NCI-H146 (cell line): ENCODE results near the gene SENP7.
"Not testable (repeated sequence)": the region's sequence is repeated elsewhere in the genome, so short reads cannot be mapped to it uniquely, and the experiment has no call there.

ENCODE experiments used
- DNase-seq: peaks from one replicate; lab custom pipeline; 2025; lab: John Stamatoyannopoulos, UW

The SENP7 gene

DNA sequence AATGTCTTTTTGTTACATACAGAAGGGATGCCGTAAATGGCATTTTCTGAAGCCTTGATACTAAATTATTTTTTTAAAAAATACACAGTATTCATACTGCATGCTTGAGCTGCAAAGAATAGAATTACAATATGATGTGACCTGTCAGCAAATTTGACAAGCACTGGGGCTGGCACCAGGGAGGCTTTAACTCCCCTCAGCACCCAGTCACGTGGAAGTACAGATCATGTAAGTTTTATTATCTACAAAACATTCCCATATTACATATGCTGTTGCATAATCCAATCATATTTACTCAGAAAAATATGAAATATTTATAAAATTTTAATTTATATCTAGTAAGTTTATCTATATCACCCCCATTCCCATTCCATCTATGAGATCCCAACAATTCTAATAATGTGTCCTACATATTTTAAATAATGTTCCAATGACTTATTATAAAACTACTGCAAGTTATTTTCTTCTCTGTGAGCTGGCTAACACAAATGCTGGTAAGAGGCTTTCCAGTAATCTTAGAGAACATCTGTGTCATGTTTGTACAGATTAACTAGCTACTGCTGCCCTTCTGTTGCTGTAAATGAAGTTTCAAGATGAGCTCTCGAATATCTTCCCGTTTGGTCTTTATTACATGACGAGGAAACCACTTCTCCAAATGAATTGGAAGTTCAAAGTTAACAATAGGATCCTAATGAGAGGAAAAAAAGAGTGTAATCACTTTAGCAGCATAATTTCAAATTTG, 187.4 kb downstream of the SENP7 start:
- DNase-seq, result no peak

DNA sequence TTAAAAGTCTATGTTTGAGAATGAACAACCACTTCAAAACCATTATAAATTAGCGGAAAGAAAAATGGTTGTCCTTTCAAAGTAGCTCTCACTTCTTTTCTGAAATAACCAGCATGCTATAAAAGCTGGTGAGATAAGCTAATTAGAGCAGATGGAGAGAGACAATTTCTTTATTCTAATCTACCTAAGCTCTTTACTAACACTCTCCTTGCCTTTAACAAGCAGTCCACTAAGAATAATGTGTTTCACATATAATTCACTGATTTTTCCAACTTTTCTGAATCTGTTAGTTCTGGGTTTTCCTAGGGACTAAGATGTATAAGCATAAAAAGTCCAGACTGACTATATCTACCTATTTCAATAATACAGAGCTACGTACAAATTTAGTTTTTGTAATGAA, 192.5 kb downstream of the SENP7 start, which contains the start of gene IMPG2:
IMPG2 (minus strand) TSS at position 101 of the 400 bp plus-strand sequence. CDS start 203 bp downstream, outside the sequence.
- DNase-seq, result no peak

DNA sequence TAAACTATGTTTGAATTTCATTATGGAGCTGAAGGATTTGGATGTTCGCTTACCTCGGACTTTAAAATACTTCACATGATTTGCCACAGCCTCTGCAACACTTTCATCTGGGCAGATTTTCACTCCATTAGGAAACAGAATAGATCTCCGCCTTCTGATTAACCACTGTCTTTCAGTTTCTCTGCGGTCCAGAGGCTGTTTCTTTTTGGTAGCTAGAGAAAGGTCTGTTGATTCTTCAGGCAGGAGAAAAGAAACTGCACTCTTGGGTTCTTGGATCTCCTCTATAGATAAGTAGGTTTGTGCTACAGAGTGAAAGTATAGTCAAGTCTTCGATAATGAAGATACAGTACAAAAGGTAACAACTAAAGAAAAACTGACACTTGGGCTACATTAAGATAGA, 193.5 kb downstream of the SENP7 start:
- DNase-seq, result no peak

DNA sequence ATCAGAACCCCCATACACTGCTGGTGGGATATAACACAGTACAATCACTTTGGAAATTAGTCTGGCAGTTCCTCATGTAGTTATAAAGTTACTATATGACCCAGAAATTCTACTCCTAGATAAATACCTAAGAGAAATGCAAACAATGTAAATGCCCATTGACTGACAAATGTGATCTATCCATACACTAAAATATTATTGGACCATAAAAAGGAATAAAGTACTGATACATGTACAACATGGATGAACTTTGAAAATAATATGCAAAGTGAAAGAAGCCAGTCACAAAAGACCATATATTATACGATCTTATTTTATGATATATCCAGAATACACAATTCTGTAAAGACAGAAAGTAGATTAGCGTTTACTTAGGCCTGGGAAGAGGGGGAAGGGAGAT, 200.5 kb downstream of the SENP7 start:
- DNase-seq, result no peak

DNA sequence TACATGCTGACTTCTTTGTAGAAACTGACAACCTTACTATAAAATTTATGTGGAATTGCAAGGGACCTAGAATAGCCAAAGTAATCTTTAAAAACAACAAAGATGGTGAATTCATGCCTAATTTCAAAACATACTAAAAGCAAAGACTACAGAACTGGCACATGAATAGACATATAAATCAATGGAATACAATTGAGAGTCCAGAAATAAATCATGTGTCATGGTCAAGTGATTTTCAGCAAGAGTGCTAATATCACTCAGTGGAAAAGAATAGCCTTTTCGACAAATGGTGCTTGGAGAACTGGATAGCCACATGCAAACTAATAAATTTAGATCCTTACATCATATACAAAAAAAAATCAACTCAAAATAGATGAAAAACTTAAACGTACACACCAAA, 201.3 kb downstream of the SENP7 start:
- DNase-seq, result no peak

DNA sequence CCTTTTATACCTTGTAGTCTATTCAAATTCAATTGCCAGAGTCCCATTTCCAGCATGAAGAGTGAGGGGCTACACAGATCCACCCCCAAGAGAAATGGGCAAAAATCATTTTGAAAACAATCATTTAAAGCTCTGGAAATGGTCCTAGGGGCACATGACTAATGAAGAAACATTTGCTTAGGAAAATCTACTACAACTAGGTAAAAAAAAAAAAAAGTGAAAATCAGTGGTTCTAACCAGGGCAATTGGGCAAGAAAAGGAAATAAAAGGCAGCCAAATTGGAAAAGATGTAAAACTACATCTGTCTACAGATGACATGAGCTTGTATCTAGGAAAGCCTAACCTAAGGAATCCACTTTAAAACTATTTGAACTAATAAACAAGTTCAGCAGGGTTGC, 202.0 kb downstream of the SENP7 start:
- DNase-seq, result no peak

DNA sequence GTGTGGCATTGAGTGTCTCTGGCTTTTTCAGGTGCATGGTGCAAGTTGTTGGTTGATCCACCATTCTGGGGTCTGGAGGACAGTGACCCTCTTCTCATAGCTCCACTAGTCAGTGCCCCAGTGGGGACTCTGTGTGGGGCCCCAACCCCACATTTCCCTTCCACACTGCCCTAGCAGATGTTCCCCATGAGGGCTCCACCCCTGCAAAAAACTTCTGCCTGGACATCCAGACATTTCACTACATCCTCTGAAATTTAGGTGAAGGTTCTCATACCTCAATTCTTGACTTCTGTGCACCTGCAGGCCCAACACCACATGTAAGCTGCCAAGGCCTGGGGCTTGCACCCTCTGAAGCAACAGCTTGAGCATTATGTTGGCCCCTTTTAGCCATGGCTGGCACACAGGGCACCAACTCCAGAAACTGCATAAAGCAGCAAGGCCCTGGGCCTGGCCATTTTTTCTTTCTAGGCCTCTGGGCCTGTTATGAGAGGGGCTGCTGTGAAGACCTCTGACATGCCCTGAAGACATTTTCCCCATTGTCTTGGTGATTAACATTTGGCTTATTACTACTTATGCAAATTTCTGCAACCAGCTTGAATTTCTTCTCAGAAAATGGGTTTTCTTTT, 204.8 kb downstream of the SENP7 start:
- DNase-seq, result not testable (repeated sequence)

DNA sequence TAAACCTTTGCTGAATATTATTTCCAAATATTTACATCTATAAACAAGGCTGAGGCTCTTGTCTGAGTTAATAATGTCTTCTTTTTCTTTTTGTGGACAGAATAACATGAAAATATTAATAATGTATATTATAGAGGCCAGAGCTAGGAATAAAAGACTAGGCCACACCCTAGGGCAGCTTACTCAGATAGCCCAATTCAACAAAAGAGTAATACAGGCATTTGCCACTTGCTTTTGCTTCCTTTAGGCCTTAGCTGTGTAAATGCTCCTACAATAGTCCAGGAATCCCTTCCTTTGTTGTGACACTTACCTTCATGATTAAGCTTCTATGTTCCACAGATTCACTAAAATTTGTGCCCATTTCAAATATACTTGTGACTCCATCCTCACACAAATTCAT, 209.2 kb downstream of the SENP7 start:
- no peak for DNase-seq

DNA sequence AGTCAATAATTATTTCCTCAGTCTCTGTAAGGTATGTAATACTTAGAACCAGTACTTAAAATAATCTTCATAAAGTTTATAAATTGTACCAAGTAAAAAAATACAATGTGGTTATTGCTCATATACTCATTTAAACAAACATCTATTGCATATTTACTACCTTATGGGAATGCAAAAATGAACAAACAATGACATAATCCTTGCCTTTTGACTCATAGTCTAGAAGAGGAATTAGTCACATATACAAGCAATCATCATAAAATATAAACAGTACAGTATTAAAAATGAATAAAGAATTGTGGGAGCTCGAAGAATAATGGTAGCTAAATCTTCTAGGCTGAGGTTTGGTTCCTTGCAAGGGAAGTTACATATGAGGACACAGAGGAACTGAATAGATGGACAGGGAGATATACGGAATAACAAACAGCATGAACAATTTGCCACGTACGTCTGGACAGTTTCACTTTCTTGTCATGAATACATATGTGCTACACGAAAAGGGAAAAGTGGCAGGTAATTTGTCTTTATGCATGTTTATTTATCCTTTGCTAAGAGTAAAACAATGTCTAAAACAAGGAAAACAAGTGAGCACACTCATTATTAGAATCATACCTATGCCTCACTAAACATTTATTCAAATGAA, 209.8 kb downstream of the SENP7 start:
- no peak for DNase-seq

DNA sequence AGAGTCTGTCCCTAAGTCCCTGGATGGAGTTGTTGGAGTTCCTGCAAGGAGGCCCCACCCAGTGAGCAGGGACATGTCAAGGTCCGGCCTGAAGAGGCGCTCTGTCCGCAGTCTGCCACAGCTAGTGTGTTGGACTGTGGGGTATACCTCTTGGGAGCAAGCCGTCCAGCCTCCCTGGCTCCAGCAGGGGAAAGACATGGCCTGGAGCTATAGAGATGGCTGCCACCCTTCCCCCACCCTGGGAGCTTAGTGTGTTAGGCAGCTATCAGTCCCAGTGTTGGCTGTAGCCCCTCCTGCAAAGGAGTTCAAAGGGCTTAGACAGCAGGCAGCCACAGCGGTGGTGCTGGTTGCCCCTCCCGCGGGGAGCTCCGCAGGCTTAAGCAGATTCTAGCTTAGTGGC, 212.9 kb downstream of the SENP7 start:
- no peak for DNase-seq

DNA sequence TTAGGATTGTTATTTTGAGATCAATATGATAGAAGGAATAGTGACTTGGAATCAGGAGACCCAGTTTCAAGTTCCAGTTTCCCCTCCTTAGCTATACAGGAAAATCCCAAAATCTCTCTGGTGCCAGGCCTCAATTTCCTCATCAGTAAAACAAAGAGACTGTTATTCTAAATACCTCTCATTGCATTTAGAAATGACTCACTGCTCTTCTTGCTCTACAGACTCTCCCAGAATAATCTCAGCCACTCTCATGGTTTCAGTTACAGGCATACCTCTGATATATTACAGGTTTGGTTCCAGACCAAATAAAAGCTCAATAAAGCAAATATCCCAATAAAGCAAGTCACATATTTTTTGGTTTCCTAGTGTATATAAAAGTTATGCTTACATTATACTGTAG, 221.0 kb downstream of the SENP7 start:
- DNase-seq, result no peak

DNA sequence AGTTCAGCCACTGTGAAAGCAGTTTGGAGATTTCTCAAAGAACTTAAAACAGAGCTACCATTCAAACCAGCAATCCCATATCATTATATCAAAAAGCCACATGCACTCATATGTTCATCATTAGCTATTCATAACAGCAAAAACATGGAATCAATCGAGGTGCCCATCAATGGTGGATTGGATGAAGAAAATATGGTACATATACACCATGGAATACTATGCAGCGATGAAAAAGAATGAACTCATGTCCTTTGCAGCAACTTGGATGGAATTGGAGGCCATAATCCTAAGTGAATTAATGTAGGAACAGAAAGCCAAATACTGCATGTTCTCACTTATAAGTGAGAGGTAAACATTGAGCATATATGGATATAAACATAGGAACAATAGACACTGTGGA, 224.7 kb downstream of the SENP7 start:
- no peak for DNase-seq

DNA sequence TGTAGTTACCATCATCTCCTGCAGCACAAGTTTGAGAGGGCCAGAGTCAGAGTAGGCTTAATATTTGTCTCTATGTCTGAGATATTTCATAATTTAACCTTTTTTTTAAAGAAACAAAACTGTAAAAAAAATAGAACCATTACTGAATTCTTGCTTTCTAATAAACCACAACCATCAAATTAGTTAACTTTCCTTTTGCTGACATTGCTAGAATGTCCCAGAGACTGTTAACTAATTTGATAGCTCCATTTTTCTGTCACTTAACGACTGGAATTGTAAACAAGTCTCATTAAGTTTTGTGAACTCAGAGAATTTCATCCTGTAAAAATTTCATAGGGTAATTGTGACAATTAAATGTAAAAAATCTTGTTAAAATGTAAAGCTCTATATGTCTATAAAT, 228.3 kb downstream of the SENP7 start:
- DNase-seq, result no peak

DNA sequence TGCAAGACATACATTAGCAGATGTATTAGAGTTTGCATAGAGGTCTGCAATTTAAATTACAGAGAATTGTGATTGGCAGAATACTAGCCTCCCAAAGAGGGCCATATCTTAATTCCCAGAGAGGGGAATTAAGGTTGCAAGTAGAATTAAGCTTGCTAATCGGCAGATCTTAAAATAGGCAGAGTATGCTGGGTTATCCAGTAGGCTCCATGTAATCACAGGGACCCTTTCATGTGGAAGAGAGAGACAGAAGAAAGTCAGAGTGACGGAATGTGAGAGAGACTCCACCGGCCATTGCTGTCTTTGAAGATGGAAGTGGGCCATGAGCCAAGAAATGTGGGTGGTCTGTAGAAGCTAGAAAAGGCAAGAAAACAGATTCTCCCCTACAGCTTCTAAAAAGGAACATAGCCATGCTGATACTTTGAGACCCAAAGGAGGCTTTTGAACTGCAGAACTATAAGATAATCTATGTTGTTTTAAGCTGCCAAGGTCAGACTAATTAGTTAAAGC, 231.4 kb downstream of the SENP7 start:
- no peak for DNase-seq

DNA sequence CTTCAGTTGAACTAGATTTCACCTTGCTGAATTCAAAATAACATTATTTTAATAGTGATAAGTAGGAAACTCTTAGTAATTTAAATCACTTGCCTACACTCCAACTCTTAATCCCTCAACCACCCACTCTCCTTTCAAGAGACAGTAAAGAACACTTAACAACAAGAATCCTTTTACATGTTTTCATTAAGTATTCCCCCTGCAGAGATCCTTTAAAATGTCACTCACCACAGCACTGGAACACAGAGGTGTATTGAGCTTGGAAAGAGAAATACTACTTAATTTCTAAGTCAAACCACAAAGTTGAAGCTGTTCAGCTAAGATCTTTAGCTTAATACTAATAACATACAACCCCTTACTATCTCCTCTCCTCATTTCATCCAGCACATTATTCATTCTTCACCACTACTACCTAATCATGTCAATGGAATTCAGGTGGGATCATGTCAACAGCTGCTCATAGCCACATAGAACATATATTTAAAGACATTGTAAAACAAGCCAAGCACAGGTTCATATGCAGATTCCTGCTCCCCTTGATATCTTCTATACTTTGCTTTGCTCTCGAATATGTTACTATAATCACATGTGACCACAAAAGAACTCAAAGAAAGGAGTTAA, 233.1 kb downstream of the SENP7 start:
- no peak for DNase-seq

DNA sequence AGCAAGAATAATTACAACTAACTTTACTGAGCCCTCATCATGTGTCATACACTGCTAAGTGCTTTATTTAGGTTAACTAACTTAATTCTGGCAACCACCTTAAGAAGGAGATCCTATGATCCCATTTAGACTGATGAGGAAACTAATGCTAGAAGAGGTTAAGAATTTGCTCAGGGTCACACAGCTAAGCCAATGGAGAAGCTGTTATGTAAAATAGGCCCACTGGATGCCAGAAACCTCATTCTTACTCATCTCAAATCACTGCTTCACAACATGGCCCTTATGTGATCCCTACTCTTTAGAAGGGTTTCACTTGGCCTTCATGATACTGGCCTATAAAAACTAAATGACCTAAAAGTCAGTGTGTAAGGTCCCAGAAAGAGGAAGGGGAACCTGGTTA, 233.8 kb downstream of the SENP7 start:
- DNase-seq, result no peak

DNA sequence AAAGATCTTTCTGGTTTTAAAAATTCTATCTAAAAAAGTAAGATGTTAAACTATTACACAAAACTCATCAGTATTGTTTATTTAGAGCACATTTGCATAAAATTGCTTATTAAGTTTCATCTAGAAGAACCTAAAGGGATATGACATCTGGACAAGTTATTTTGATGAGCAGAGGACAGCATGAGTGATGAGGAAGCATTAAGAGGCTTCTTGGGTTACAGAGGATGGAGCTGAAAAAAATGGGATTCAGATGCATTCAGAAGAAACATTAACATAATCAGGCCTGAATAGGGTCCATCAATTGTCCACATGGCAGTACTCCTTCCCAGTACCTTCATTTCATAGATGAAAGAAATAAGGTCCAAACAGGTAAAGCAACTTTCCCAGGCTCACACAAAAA, 234.3 kb downstream of the SENP7 start:
- no peak for DNase-seq
